Stimulated activated CD8-positive, alpha-beta memory T cell treated with anti-CD3 and anti-CD28 coated beads, Interleukin-12 subunit alpha, Interleukin-12 subunit beta, amount 100 ng/mL, for 24 hours (primary cell): ENCODE data around the gene TAOK1.

Experiments
- DNase-seq: peaks from one replicate; pipeline ENCODE4 v3.0.0-alpha.2; 2020; ENCODE audit errors: extremely low read depth

The TAOK1 gene

DNA sequence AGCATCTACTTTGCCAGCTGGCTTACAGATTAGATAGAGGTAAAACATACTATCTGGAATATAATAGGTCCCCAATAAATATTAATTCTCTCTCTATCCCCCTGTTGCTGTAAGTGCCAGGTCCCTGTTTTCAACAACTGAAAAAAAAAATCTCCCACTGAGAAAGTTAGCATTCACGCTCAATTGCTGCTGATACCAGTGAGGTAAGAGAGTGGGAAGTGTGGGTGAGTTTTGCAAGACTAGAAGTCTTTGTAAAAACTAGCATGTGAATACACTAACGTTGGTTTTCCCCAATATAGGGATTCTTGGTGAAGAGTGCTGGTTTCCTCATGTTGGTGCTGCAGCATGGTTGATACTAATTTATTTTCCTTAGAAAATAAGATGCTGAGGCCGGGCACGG is 11.7 kb upstream of the TAOK1 start:
- no peak for DNase-seq

DNA sequence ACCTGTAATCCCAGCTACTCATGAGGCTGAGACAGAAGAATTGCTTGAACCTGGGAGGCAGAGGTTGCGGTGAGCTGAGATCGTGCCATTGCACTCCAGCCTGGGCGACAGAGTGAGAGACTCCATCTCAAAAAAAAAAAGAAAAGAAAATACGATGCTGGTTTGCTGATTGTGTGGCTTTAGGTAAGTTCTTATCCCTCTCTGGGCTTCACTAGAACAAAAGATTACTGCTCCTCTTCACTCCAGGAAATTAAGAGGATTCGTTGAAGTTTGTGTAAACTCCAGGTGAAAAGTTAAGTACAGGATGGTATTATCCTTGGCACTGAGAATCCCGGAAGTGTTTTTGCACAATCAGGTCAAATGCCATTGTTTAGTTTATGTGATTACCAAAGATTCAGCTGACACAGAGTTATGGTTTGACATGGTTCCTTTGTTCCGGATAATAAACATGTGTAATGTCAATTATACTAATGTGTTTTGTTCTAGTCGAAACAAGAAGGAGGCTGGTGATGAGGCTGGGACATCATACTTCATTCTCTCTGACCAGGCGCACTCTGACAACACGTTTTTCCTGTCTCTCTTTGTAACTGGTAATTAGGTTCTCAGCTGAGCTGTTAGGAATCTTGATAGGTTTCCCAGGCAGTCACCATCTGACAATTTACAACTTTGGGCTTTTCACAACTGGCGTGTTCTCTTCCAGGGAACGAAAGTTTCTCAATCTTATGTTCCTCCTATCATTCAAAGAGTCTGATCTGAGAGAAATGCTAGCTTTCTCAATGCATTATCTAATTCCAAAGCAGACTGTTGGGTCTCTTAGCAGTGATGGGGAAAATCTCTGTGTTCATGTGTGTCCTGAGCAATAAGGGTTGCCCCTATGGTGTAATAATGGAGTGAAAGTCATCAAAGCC is 10.8 kb upstream of the TAOK1 start:
- no peak for DNase-seq

DNA sequence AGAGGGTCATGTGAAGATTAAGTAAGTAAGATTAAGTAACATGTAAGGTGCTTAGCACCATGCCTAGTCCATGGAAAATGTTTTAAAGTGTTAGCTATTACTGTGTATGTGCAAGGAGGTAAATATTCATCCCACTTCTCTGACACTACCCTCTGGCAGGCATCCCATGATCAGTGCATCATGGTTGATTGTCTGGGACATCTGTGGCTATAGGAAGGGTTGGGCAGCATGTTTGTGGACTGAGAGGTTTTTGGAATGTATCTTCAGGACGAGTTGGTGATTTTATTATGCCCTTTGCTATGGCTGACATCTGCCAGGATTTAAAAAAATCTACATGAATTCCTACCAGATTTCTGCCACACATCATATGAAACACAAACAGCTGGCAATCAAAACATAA is 6.5 kb upstream of the TAOK1 start:
- no peak for DNase-seq

DNA sequence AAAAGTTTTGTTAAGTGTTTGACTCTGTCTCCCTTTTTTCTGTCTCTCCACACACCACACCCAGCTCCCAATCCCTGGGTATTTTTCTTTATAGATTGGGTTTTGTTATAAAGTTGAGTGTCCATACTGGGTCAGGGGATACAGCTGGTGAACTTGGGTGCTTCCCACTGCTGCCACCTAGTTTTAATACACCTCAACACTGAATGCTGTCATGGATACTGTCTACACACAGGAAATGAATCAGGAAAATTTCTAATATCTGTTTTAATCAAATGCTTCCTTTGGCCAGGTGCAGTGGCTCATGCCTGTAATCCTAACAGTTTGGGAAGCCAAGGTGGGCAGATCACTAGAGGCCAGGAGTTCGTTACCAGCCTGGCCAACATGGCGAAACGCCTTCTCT is 5.3 kb upstream of the TAOK1 start:
- DNase-seq: no peak

DNA sequence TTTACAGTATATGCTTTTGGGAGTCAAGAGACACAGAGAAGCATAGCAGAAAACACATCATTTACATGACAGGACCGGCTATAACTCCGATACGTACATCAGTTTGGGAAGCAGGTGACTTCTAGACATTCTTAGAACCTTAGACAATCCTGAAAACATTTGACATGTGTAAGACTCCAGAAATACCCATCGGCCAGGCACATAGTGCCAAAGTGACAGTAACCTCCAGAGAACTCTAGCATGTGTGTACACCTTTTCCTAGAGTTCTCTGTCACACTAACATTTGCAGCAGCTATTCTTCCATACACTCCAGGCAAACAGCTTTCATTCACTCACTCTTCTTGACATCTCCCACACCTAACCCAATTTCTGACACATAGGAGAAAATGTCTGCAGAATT is 3.4 kb upstream of the TAOK1 start:
- DNase-seq: no peak

DNA sequence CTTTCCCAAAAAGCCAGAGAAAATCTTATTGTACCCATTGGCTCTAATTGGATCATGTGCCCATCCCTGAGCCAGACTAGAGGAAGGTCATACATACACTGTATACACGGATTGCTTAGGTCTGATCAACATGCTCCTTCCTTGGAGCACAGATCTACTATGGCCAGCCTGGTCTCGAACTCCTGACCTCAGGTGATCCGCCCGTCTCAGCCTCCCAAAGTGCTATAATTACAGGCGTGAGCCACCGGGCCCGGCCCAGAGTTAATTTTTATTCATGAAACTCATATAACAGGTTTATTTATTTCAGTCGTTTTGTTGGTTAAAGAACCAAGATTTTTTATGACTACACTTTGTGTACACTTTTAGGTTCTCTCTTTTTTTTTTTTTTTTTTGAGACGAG is 1.2 kb upstream of the TAOK1 start:
- no peak for DNase-seq

DNA sequence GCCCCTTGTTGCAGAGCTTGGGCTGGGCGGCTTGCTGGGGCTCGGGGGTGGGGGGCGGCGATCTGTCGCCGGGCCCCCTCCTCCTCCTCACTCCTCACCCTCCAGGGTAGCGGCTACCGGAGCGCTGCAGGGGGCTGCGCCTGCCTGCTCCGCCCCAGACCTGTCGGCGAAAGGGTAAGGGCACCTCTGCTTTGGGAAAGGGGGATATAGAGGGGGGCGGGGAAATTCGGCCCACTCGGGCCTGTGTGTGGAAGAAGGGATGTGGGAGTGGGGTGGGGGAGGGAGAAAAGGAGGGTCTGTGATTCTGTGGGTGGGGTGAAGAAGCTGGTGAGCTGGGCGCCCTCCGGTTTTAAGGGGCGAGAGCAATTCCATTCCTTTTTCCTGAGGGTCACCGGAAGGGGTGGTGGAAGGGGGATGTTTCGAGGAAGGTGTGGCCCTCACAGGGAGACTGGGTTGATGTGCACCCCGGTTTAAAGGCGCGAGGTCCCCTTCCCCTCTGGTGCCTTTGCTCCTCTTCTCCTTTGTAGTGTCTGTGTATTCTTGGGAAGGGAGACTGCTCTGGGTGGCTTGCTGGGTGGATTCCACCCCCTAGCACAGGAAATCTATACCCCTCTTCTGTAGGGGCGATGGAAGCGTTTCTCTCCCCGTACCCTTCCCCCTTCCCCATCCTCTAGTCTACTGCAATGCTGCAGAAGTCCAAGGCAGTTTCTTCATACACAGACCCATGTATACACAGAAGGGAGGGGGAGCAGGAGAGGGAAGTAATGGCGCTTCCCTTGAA is 878 bp downstream of the TAOK1 start:
- no peak for DNase-seq

DNA sequence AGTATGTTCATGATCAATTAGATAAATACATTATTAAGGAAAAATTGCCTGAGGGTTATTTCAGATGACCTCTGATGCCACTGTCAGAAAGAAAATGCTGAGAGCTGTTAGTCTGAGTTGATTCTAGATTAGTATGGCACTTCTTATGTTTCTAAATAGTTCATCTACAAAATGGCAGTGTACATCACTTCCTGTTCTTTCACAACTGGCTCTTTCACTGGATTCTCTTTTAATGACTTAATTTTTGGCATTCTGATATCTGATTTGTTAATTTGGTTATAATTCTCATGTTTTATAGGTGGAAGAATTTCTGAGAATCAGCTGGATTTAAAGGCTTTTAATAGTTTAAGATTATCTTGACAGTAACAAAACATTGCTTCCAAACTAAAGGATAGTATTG is 3.3 kb downstream of the TAOK1 start:
- no peak for DNase-seq

DNA sequence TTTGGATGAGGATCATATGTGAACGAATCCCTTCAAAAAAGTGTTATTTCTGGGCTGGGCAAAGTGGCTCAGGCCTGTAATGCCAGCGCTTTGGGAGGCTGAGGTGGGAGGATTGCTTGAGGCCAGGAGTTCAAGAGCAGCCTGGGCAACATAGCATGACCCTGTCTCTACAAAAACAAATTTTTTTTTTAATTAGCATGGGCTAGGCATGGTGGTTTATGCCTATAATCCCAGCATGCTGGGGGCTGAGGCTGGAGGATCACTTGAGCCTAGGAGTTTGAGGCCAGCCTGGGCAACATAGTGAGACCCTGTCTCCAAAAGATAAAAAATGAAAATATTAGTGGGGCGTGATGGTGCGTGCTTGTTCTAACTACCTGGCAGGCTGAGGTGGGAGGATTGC is 4.6 kb downstream of the TAOK1 start:
- DNase-seq: no peak

DNA sequence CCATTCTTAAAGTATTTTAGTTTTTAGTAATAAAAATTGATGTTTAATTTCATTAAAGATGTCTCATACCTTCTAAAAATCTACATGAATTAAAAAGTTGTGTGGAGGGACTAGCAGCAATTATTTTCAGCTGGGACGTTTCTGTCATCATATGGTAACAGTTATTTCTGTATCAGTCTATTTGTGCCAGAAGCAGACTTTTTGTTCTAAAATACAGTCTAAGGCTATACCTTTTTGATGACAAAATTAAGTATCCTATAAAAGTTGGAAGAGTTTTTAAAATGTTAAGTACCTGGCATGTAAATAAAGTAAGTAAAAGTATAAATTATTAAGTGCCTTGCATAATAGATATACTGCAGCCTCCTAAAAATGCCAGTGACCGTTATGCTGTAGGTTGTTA is 5.9 kb downstream of the TAOK1 start:
- no peak for DNase-seq

DNA sequence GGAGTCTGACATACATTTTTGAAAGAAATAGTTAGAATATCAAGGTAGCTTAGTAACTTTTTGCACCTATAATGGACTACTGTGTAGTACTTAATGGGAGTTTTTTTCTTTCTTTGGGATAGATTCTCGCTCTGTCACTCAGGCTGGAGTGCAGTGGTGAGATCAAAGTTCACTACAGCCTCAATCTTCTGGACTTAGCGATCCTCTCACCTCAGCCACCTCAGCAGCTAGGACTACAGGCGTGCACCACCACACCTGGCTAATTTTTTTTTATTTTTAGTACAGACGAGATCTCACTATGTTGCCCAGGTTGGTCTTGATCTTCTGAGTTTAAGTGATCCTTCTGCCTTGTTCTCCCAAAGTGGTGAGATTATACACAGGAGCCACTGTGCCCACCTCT is 9.5 kb downstream of the TAOK1 start:
- no peak for DNase-seq

DNA sequence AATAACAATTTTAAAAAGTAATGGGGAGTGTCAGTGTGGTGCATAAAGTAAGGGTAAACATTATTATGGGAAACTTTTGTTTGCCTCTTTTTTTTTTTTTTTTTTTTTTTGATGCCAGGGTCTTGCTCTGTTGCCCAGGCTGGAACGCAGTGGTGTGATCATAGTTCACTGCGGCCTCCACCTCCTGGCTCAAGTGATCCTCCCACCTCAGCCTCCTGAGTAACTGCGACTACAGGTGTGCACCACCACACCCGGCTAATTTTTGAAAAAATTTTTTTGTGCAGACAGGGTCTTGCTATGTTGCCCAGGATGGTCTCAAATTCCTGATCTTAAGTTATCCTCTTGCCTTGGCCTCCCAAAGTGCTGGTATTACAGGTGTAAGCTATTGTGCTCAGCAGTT is 10.7 kb downstream of the TAOK1 start:
- DNase-seq: no peak

DNA sequence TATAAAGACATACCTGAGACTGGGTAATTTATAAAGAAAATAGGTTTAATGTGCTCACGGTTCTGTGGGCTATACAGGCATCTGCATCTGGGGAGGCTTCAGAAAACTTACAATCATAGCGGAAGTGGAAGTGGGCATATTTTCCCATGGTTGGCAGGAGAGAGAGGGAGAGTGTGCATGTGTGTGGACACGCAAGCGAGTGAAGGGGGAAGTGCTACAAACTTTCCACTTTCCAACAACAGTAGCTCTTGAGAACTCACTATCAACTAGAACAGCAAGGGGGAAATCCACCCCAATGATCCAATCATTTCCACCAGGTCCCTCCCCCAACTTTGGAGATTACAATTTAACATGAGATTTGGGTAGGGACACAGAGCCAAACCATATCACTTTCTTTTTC is 11.1 kb downstream of the TAOK1 start:
- no peak for DNase-seq

DNA sequence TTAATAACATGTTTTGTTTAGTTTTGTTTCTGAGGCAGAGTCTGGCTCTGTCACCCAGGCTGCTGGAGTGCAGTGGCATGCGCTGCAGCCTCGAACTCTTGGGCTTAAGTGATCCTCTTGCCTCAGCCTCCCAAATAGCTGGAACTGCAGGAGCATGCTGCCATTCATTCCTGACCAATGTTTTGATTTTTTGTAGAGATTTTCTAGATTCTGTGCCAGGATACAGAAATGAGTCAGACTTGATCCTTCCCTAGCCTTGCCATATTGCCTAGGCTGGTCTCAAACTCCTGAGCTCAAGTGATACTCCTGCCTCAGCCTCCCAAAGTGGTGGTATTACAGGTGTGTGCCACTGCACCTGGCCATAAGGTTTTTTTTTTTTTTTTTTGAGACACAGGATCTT is 17.7 kb downstream of the TAOK1 start:
- no peak for DNase-seq

DNA sequence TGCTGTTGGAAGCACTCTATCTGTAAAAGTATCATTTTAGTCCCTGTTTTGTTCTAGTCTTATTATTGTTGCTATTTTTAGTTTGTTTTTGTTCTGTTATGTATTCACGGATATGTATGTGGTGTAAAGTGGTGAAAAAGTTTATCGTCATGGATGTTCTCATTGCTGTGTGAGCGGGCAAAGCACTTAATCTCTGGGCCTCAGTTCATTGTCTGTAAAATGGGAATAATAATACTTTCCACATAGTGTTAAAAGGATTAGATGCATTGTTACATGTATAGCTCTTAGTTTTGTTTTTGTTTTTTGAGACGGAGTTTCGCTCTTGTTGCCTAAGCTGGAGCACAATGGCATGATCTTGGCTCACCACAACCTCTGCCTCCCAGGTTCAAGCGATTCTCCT is 19.8 kb downstream of the TAOK1 start:
- DNase-seq: no peak

DNA sequence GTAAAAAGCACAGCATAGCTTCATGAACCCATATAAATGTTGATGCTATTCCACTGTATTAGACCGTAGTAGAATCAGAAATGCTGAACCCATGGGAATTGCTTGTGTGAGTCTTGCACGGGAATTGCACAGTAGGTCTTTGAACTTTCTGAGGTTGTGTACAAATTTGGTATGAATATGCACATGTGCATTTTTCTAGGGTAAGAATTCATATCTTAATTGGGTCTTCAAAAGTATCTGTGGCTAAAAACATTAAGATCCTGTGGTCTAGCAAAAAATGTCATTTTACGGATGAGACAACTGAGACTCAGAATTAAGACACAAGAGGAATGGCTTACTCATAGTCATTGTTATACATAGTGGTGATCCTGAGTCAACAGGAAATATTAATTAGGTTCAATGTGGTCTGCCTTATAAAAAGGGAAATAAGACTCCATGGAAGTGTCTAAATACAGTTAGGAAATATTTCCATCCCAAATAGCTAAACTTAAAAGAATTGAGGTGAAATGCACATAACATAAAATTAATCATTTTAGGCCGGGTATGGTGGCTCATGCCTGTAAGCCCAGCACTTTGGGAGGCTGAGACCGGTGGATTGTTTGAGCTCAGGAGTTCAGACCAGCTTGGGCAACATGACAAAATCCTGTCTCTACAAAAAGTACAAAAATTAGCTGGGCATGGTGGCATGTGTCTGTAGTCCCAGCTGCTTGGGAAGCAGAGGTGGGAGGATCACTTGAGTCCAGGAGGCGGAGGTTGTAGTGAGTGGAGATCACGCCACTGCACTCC is 22.8 kb downstream of the TAOK1 start:
- DNase-seq: no peak

DNA sequence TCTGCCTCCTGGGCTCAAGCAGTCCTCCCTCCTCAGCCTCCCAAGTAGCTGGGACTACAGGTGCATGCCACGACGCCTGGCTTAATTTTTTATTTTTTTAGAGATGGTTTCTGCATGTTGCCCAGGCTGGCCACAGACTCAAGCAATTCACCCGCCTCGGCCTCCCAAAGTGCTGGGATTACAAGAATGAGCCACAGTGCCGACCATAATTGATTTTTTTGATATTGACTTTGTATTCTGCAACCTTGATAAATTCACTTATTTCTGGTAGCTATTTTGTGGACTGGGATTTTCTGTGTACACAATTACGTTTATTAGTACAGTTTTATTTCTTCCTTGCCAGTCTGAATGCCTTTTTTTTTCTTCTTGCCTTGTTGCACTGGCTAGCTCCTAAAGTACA is 30.0 kb downstream of the TAOK1 start:
- no peak for DNase-seq

DNA sequence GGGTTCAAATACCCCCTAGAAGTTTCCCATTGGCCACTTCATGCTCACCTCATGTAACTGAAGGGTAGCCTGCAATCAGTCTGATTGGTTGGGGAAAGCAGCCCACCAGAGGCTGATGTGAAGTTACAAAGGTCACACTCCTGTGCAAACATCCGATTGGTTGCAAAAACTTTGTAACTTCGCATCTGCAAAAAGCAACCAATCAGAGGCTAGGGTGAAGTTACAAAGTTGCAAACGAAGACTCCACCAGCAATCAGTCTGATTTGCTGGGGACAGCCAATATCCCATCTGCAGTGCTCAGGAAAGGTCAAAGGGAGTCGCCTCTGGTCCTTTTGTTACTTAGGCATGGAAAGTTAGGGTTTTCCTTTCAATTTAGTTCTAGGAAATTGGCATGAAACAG is 40.1 kb downstream of the TAOK1 start:
- no peak for DNase-seq

DNA sequence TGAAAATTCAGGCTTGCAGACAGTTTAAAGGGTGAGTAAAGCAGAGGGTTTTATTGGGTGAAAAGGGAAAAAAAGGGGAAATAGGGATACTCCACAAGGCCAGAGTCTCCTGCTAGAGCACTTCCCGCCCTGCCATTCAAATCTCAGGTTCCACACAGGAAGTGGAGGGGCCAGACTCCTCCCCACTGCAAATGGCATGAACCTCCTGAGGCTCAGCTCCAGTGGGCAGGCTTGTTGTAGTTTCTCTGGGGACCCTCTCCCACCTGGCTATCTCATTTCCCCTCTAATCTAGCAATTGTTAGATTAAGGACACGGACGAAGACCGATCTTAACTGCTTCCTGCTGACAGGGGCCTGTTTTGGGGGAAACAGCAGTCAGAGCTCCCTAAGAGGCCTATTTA is 43.4 kb downstream of the TAOK1 start:
- DNase-seq: no peak

DNA sequence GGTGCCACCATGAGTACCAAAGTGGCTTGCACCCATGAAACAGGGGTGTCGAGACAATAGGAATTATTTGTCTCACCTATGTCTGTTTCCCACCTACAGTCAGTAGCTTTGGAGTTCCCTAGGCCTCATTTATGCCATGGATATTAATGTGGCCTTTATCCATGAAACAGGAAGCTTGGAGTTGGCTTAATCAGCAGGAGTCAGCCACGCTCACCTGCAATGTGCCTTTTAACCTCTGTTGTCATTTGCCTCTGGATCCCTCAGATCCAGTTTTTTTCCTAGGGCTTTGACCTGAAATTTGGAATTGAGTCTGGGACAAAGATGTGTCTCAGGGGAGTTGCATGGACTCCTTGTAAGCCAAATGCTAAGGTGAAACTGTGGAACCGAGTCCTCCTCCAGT is 44.4 kb downstream of the TAOK1 start:
- DNase-seq: no peak

DNA sequence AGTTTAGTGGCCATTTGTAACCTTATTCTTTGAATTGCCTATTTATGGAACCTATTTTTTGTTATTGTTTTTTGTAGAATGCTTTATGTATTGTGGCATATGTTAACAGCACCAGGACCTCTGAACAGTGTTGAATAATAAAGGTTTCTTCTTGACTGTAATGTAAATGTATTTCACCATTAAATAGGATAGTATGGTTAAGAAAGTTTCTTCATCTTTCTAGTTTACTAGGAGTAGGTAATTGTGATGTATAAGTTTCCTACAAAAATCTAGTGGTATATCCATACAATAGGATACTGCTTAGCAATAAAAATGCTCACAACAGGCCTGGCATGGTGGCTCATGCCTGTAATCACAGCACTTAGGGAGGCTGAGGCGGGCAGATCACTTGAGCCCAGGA is 52.3 kb downstream of the TAOK1 start:
- DNase-seq: no peak

DNA sequence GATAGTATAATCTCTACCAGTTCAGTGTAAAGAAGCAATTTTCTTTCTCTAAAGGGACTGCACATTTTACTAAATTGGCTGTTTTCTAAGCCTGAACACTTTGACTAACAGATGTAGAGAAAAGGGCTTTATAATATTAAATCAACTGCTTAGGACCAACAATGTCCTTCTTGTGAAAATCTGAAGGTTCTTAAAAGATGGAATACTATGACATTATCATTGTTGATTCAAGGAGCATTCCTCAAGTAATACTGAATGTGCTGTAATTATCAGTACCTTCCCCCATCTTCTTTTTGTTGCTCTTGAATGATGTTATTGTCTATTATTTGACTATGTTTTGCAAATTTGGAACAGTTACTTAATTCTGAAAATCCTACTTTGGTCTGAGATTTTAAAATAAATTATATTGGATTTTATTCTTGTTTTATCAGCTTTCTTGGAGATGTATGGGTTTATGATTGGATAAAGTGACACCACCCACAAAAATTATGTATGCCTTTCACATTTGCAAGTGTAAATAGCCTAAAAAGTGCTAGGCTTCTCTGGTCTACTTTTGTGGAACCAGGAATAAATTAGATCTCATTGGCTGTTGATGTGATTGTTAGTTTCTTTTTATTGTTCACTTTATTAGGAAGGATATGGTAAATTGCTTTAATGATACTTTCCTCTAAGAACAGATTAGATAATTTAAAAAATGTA is 53.0 kb downstream of the TAOK1 start:
- no peak for DNase-seq
